Measurements from ENCODE around the gene GRIN2D. TPM values are rescaled to one million over a fixed set of nuclear protein-coding genes. Genes with fewer than 3 reads are reported as not detected.

Gene GRIN2D
- total RNA-seq, 4 donors from 2014 or later = 0.07 to 0.27 (median 0.09) TPM; not detected in 1

DNA sequence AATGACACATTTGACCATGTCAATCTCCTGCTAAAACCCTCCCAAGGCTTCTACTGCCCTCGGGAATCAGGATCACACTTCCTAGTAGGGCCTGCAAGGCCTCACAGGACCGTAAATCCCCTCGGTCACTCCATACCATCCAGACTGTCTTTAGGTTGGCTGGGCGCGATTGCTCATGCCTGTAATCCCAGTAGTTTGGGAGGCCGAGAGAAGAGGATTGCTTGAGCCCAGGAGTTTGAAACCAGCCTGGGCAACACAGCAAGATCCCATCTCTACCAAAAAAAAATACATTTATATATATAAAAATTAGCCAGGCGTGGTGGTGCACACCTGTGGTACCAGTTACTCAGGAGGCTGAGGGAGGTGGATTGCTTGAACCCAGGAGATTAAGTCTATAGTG is 44.7 kb upstream of the GRIN2D start:
- H3K27me3 ChIP-seq = no peaks in the 10 kb centered on the region
- ATAC-seq (no peak), DNase-seq (no peak)
- H3K36me3 ChIP-seq = no peaks in the 10 kb centered on the region
- peaks cover 0 to 8% of the 10 kb centered on the region in 2 donors for H3K4me1 ChIP-seq
- TF ChIP-seq, protein P1, sequence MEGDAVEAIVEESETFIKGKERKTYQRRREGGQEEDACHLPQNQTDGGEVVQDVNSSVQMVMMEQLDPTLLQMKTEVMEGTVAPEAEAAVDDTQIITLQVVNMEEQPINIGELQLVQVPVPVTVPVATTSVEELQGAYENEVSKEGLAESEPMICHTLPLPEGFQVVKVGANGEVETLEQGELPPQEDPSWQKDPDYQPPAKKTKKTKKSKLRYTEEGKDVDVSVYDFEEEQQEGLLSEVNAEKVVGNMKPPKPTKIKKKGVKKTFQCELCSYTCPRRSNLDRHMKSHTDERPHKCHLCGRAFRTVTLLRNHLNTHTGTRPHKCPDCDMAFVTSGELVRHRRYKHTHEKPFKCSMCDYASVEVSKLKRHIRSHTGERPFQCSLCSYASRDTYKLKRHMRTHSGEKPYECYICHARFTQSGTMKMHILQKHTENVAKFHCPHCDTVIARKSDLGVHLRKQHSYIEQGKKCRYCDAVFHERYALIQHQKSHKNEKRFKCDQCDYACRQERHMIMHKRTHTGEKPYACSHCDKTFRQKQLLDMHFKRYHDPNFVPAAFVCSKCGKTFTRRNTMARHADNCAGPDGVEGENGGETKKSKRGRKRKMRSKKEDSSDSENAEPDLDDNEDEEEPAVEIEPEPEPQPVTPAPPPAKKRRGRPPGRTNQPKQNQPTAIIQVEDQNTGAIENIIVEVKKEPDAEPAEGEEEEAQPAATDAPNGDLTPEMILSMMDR (IDR thresholded peaks at IDR 0.05 in 4 of 5, conservative IDR thresholded peaks at IDR 0.05 in 1 of 5) = no peak
- no peak for TF ChIP-seq POLR2A (IDR thresholded peaks at IDR 0.05)
- no peaks in the 10 kb centered on the region for H3K9me3 ChIP-seq
- H3K27ac ChIP-seq = no peak overlapping the region
- intact Hi-C loops (cut with DNase I; ENCODE audit: low total_unique reads) (no loop called here), in situ Hi-C loops (cut with MboI; ENCODE audit: low sequenced_read_pairs in 4 of 4) (no loop called here)
- no peak overlapping the region for H3K4me3 ChIP-seq

DNA sequence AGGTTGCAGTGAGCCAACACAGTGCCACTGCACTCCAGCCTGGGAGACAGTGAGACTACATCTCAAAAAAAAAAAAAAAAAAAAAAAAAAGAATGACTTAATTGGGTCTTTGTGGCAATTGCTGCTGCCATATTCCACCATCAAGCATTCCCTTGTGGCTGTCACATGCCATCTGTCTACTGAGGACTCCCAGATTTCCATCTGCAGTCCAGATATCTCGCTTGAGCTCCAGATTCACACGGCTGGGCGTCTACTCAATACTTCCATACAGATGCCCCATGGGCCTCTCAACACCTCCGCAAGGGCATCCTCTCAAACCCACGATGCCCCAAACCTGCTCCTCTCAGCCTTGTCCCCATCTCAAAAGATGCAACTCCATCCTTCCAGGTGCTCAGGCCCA is 42.6 kb upstream of the GRIN2D start:
- Histone ChIP-seq H3K9me3 (no peaks in the 10 kb centered on the region), H3K36me3 (peaks cover 0 to 5% of the 10 kb centered on the region in 2 donors), H3K27me3 (no peaks in the 10 kb centered on the region), H3K27ac (no peak overlapping the region), H3K4me3 (no peak overlapping the region), H3K4me1 (peaks cover 0 to 8% of the 10 kb centered on the region in 2 donors)
- no peak for TF ChIP-seq POLR2A (IDR thresholded peaks at IDR 0.05)
- TF ChIP-seq, protein P1 (IDR thresholded peaks at IDR 0.05 in 4 of 5, conservative IDR thresholded peaks at IDR 0.05 in 1 of 5) = no peak
- in situ Hi-C loops (cut with MboI; ENCODE audit: low sequenced_read_pairs in 4 of 4) = no loop called here
- ATAC-seq (no peak), DNase-seq (no peak)
- intact Hi-C loops (cut with DNase I; ENCODE audit: low total_unique reads) = no loop called here

DNA sequence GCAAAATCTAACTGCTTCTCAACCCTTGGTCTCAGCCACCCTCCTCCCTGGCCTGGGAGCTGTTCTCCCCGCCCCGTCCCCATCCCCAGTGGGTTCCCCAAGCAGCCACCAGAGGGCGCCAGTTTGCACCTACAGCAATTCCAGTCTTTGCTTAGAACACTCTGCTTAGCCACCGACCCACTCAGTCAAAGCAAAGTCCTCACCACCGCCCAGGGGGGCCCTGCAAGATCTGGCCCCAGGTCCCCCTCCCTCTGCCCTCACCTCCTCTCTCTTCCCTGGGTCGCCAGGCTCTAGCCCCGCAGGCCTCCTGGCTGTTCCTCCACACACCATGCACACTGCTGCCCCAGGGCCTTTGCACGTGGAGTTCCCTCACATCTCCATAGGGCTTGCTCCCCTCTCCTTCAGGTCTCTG is 42.1 kb upstream of the GRIN2D start:
- no peak overlapping the region for H3K4me3 ChIP-seq
- DNase-seq (peak in 1 of 2 donors; percentile 44), ATAC-seq (peak in 1 of 2 donors; percentile 71)
- peaks cover 0 to 8% of the 10 kb centered on the region in 2 donors for H3K4me1 ChIP-seq
- no peaks in the 10 kb centered on the region for H3K27me3 ChIP-seq
- in situ Hi-C loops (cut with MboI; ENCODE audit: low sequenced_read_pairs in 4 of 4) = no loop called here
- intact Hi-C loops (cut with DNase I; ENCODE audit: low total_unique reads) = no loop called here
- TF ChIP-seq, protein P1 (IDR thresholded peaks at IDR 0.05 in 4 of 5, conservative IDR thresholded peaks at IDR 0.05 in 1 of 5) = peak; percentile 29 to 74 (median 60)
- TF ChIP-seq POLR2A (IDR thresholded peaks at IDR 0.05) = no peak
- H3K27ac ChIP-seq = no peak overlapping the region
- no peaks in the 10 kb centered on the region for H3K9me3 ChIP-seq
- H3K36me3 ChIP-seq = peaks cover 0 to 5% of the 10 kb centered on the region in 2 donors

DNA sequence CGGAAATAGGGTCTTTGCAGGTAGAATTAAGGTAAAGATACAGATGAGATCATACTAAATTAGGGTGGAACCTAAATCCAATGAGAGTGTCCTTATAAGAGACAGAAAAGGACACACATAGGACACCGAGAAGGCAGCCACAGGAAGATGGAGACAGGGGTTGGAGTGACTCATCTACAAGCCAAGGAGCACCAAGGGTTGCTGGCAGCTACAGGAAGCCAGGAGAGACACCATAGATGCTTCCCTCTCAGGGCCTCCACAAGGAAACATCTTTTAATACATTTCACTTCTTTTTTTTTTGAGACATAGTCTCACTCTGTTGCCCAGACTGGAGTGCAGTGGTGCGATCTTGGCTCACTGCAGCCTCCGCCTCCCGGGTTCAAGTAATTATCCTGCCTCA is 39.8 kb upstream of the GRIN2D start:
- intact Hi-C loops (cut with DNase I; ENCODE audit: low total_unique reads) (no loop called here), in situ Hi-C loops (cut with MboI; ENCODE audit: low sequenced_read_pairs in 4 of 4) (no loop called here)
- TF ChIP-seq, protein P1 (IDR thresholded peaks at IDR 0.05 in 4 of 5, conservative IDR thresholded peaks at IDR 0.05 in 1 of 5) = no peak
- no peak for TF ChIP-seq POLR2A (IDR thresholded peaks at IDR 0.05)
- no peak for ATAC-seq
- DNase-seq = no peak
- Histone ChIP-seq H3K9me3 (no peaks in the 10 kb centered on the region), H3K4me1 (no peaks in the 10 kb centered on the region), H3K36me3 (peaks cover 0 to 5% of the 10 kb centered on the region in 2 donors), H3K27ac (no peak overlapping the region), H3K27me3 (no peaks in the 10 kb centered on the region), H3K4me3 (no peak overlapping the region)

All from gastrocnemius medialis (tissue), 4 donors.